ENCODE measurements around the gene DNAH7. TPM values are rescaled to one million over a fixed set of nuclear protein-coding genes. Genes with fewer than 3 reads are reported as not detected.

DNAH7 gene
- total and polyA plus RNA-seq, 2 donors (not counting 1 experiment from before 2014, with no cell fraction given): 0.01 to 0.05 TPM

DNA sequence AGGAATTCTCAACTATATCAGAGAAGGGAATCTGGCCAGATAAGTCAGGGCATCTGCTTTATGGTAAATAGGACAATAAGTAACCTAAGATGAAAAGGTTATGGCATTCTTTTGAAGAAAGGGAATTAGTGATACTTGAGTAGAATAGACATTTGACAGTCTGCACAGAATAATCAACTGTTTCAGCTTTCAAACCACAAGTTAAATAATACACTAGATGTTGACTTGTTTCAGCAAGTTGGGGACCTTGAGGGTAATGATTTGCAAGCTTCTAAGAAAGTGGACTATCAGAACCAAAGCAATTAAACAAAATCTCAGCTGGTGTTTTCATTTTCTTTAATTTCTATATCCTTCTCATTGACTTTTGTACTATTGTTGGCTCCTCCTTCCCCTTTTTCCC, 357.2 kb downstream of the DNAH7 start:
- no peak overlapping the region for H3K27ac ChIP-seq (ENCODE audit: low read length in 2 of 2)
- H2AFZ ChIP-seq (ENCODE audit: insufficient read depth, low read depth, low read length, poor library complexity, severe bottlenecking): no peak overlapping the region
- no peak overlapping the region for H3K9ac ChIP-seq (ENCODE audit: low read length)
- Mint-ChIP-seq H3K27ac (no peak overlapping the region), H3K4me1 (peaks cover 12% of the 10 kb centered on the region), H3K9me3 (ENCODE audit: insufficient read depth) (no peaks in the 10 kb centered on the region), H3K4me3 (no peak overlapping the region), H3K27me3 (no peaks in the 10 kb centered on the region)
- no peak for ATAC-seq (ENCODE audit: low read depth)
- intact Hi-C loops (cut with micrococcal nuclease): no loop called here
- no peaks in the 10 kb centered on the region for H3K9me3 ChIP-seq (ENCODE audit: control extremely low read depth in 1 of 3, control insufficient read depth in 2 of 3, insufficient read depth in 1 of 3, low read length in 2 of 3)
- ChIA-PET POLR2A (no interaction called here), CTCF (interaction anchor here (0.9 to 1.5 kb wide), 2 partner anchors 136 to 213 kb away, joined by 3 read pairs; no protein-coding TSS in a partner anchor)
- H3K4me2 ChIP-seq (replicated peaks; ENCODE audit: low read depth, low read length, poor library complexity, severe bottlenecking): no peak overlapping the region
- H3K4me1 ChIP-seq (ENCODE audit: control insufficient read depth in 2 of 2, insufficient read depth in 2 of 2, low read length in 2 of 2): peaks cover 5 to 8% of the 10 kb centered on the region in 2 donors
- no peaks in the 10 kb centered on the region for H3K79me2 ChIP-seq (ENCODE audit: control insufficient read depth, insufficient read depth, low read length)
- no peaks in the 10 kb centered on the region for H3K27me3 ChIP-seq (replicated peaks in 1 of 4; ENCODE audit: control extremely low read depth in 1 of 4, control insufficient read depth in 3 of 4, insufficient read depth in 4 of 4, low read length in 3 of 4)
- TF ChIP-seq, protein P1, sequence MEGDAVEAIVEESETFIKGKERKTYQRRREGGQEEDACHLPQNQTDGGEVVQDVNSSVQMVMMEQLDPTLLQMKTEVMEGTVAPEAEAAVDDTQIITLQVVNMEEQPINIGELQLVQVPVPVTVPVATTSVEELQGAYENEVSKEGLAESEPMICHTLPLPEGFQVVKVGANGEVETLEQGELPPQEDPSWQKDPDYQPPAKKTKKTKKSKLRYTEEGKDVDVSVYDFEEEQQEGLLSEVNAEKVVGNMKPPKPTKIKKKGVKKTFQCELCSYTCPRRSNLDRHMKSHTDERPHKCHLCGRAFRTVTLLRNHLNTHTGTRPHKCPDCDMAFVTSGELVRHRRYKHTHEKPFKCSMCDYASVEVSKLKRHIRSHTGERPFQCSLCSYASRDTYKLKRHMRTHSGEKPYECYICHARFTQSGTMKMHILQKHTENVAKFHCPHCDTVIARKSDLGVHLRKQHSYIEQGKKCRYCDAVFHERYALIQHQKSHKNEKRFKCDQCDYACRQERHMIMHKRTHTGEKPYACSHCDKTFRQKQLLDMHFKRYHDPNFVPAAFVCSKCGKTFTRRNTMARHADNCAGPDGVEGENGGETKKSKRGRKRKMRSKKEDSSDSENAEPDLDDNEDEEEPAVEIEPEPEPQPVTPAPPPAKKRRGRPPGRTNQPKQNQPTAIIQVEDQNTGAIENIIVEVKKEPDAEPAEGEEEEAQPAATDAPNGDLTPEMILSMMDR (IDR thresholded peaks at IDR 0.05): no peak
- TF ChIP-seq EZH2 (IDR thresholded peaks at IDR 0.05; ENCODE audit: borderline replicate concordance, insufficient read depth, low read depth, low read length, poor library complexity, severe bottlenecking): no peak
- H3K36me3 ChIP-seq (replicated peaks in 1 of 2; ENCODE audit: control extremely low read depth in 1 of 2, control insufficient read depth in 1 of 2, extremely low read depth in 1 of 2, insufficient read depth in 2 of 2, low read length in 1 of 2): peaks cover 6 to 51% of the 10 kb centered on the region in 2 experiments
- H4K20me1 ChIP-seq (ENCODE audit: control insufficient read depth, insufficient read depth, low read length, poor library complexity, severe bottlenecking): no peaks in the 10 kb centered on the region
- DNase-seq: no peak
- no peak overlapping the region for H3K4me3 ChIP-seq (ENCODE audit: control extremely low read depth in 1 of 5, extremely low read depth in 1 of 5, insufficient read depth in 1 of 5, low read depth in 2 of 5, low read length in 4 of 5)

DNA sequence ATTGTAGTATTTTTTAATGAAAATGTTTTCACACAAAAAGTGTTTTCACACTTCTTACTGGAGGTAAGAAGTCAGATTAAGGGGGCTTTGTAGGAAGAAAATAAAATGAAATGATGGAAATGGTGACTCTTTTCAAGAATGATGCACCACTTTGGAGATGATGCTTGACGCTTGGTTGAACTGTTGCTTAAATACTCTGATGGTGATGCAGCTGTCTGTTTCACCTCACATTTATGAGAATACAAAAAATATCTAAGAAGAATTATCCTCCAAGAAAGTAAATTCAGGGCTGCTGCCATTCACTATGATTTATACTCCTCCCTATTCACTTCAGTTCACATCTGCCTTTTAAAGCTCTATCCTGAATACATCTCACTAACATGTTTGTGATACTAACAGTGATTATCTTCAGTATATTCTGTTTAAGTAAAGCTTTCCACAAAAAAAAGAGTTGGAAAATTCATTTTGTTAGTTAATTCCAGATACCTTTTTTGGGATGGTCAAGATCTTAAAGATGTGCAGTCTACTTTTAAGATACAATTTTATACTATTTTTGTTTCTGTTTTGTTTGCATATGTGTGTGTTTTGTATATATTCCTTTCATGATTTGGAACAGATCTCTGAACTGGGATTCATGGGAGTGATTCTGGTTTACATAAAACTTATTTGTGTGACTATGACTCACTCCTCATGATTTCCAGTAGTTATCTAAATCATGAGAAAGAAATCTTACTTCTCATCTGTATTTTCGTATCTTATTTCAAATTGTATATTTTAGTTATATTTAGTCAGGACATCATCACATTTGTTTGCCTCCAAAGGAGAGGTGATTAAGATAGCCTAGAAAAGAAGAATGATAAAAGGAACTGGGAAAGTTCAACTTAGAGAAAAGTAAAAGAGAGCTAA, 358.5 kb downstream of the DNAH7 start:
- no peak overlapping the region for H3K27ac Mint-ChIP-seq
- H3K4me3 ChIP-seq (ENCODE audit: control extremely low read depth in 1 of 5, extremely low read depth in 1 of 5, insufficient read depth in 1 of 5, low read depth in 2 of 5, low read length in 4 of 5): no peak overlapping the region
- peaks cover 5 to 8% of the 10 kb centered on the region in 2 donors for H3K4me1 ChIP-seq (ENCODE audit: control insufficient read depth in 2 of 2, insufficient read depth in 2 of 2, low read length in 2 of 2)
- POLR2A ChIA-PET: no interaction called here
- TF ChIP-seq, protein P1 (IDR thresholded peaks at IDR 0.05): no peak
- H3K4me2 ChIP-seq (replicated peaks; ENCODE audit: low read depth, low read length, poor library complexity, severe bottlenecking): no peak overlapping the region
- ATAC-seq (ENCODE audit: low read depth) (no peak), DNase-seq (no peak)
- no peaks in the 10 kb centered on the region for H4K20me1 ChIP-seq (ENCODE audit: control insufficient read depth, insufficient read depth, low read length, poor library complexity, severe bottlenecking)
- H3K27ac ChIP-seq (ENCODE audit: low read length in 2 of 2): no peak overlapping the region
- no peak overlapping the region for H3K9ac ChIP-seq (ENCODE audit: low read length)
- intact Hi-C loops (cut with micrococcal nuclease): no loop called here
- no peaks in the 10 kb centered on the region for H3K27me3 ChIP-seq (replicated peaks in 1 of 4; ENCODE audit: control extremely low read depth in 1 of 4, control insufficient read depth in 3 of 4, insufficient read depth in 4 of 4, low read length in 3 of 4)
- no peaks in the 10 kb centered on the region for H3K27me3 Mint-ChIP-seq
- no peaks in the 10 kb centered on the region for H3K9me3 ChIP-seq (ENCODE audit: control extremely low read depth in 1 of 3, control insufficient read depth in 2 of 3, insufficient read depth in 1 of 3, low read length in 2 of 3)
- CTCF ChIA-PET: no interaction called here
- H3K79me2 ChIP-seq (ENCODE audit: control insufficient read depth, insufficient read depth, low read length): no peaks in the 10 kb centered on the region
- no peak overlapping the region for H3K4me3 Mint-ChIP-seq
- peaks cover 12% of the 10 kb centered on the region for H3K4me1 Mint-ChIP-seq
- no peak overlapping the region for H2AFZ ChIP-seq (ENCODE audit: insufficient read depth, low read depth, low read length, poor library complexity, severe bottlenecking)
- H3K9me3 Mint-ChIP-seq (ENCODE audit: insufficient read depth): no peaks in the 10 kb centered on the region
- WGBS (ENCODE audit: insufficient coverage): no CpG with 5 or more reads among the region's 2 CpGs
- H3K36me3 ChIP-seq (replicated peaks in 1 of 2; ENCODE audit: control extremely low read depth in 1 of 2, control insufficient read depth in 1 of 2, extremely low read depth in 1 of 2, insufficient read depth in 2 of 2, low read length in 1 of 2): peaks cover 7 to 41% of the 10 kb centered on the region in 2 experiments
